Stimulated activated CD8-positive, alpha-beta memory T cell treated with anti-CD3 and anti-CD28 coated beads, Interleukin-4, amount 100 ng/mL, for 4 hours (primary cell): ENCODE results near the gene TPRG1L.

ENCODE experiments used
- DNase-seq, 2 donors: peaks; one replicate each; pipeline ENCODE4 v3.0.0-alpha.2; 2020; ENCODE audit warnings: low read depth in 2 of 2, low spot score in 1 of 2

TPRG1L gene

GRCh38 chr1:3627515-3628253 lies 2.9 kb downstream of the TPRG1L start:
- no peak for DNase-seq

- no peak for DNase-seq
These were observed 3.6 kb downstream of the TPRG1L start for GRCh38 chr1:3628445-3628844.

- DNase-seq: no peak
These were observed 4.8 kb downstream of the TPRG1L start for GRCh38 chr1:3629561-3630160.

- no peak for DNase-seq
These were observed 5.4 kb downstream of the TPRG1L start for GRCh38 chr1:3630161-3630611.

GRCh38 chr1:3630914-3631313 lies 6.1 kb downstream of the TPRG1L start:
- DNase-seq: no peak

GRCh38 chr1:3631320-3632260 lies 6.8 kb downstream of the TPRG1L start:
- no peak for DNase-seq

GRCh38 chr1:3632298-3632697 lies 7.5 kb downstream of the TPRG1L start:
- no peak for DNase-seq

- DNase-seq: no peak
These were observed 8.0 kb downstream of the TPRG1L start for GRCh38 chr1:3632716-3633343.

- no peak for DNase-seq
These were observed 8.7 kb downstream of the TPRG1L start for GRCh38 chr1:3633344-3634058.

- no peak for DNase-seq
These were observed 9.4 kb downstream of the TPRG1L start for GRCh38 chr1:3634059-3634800.

- DNase-seq: no peak
These were observed 11.3 kb downstream of the TPRG1L start for GRCh38 chr1:3636080-3636479.

- DNase-seq: no peak
These were observed 11.7 kb downstream of the TPRG1L start for GRCh38 chr1:3636531-3636930.

- no peak for DNase-seq
These were observed 13.2 kb downstream of the TPRG1L start for GRCh38 chr1:3638027-3638426.

GRCh38 chr1:3638676-3639075 lies 13.9 kb downstream of the TPRG1L start:
- no peak for DNase-seq

- DNase-seq: no peak
These were observed 14.6 kb downstream of the TPRG1L start for GRCh38 chr1:3639397-3639911.

GRCh38 chr1:3640121-3640837 lies 15.5 kb downstream of the TPRG1L start:
- no peak for DNase-seq

GRCh38 chr1:3641046-3641760 lies 16.4 kb downstream of the TPRG1L start:
- no peak for DNase-seq

- DNase-seq: no peak
These were observed 17.0 kb downstream of the TPRG1L start for GRCh38 chr1:3641816-3642215.
